Measurements from ENCODE around the gene RAB9A. TPM values are rescaled to one million over a fixed set of nuclear protein-coding genes. Genes with fewer than 3 reads are reported as not detected.
"Not testable (repeated sequence)": the region's sequence is repeated elsewhere in the genome, so short reads cannot be mapped to it uniquely, and the experiment has no call there.

The RAB9A gene
- 21.2 TPM for polyA plus RNA-seq (2013, experiment 1 of 2)
- polyA plus RNA-seq (2013, experiment 2 of 2): 24.1 TPM

- H3K4me1 ChIP-seq (ENCODE audit: insufficient read depth, low read length): peaks cover 21% of the 10 kb centered on the region
- H3K4me3 ChIP-seq (ENCODE audit: low read length): peak within 1 kb of the TSS; percentile 98
- under 1% methylated on average over 65 of the region's 68 CpGs for WGBS
- H3K9me3 ChIP-seq (ENCODE audit: insufficient read depth, low read depth, low read length): no peaks in the 10 kb centered on the region
- H3K27ac ChIP-seq (ENCODE audit: low read depth, low read length): peak within 1 kb of the TSS; percentile 81
- peak within 1 kb of the TSS; percentile 94 for H3K9ac ChIP-seq (ENCODE audit: low read depth, low read length)
- peaks cover 13% of the 10 kb centered on the region for H3K27me3 ChIP-seq (ENCODE audit: insufficient read depth, low read length)
- no peaks in the 10 kb centered on the region for H3K36me3 ChIP-seq (ENCODE audit: insufficient read depth, low read length)
Observed at GRCh38 chrX:13688958-13689740, at the start of gene RAB9A. RAB9A (plus strand) TSS chrX:13689128; CDS start chrX:13708747, 19,619 bp downstream.

DNA sequence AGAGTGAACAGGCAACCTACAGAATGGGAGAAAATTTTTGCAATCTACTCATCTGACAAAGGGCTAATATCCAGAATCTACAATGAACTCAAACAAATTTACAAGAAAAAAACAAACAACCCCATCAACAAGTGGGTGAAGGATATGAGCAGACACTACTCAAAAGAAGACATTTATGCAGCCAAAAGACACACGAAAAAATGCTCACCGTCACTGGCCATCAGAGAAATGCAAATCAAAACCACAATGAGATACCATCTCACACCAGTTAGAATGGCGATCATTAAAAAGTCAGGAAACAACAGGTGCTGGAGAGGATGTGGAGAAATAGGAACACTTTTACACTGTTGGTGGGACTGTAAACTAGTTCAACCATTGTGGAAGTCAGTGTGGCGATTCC is 47.2 kb upstream of the RAB9A start:
- H3K4me1 ChIP-seq (ENCODE audit: insufficient read depth, low read length); H3K36me3 ChIP-seq (ENCODE audit: insufficient read depth, low read length); H3K27ac ChIP-seq (ENCODE audit: low read depth, low read length); H3K9me3 ChIP-seq (ENCODE audit: insufficient read depth, low read depth, low read length); H3K27me3 ChIP-seq (ENCODE audit: insufficient read depth, low read length); H3K4me3 ChIP-seq (ENCODE audit: low read length); H3K9ac ChIP-seq (ENCODE audit: low read depth, low read length): not testable (repeated sequence)
- no CpG with 5 or more reads among the region's 4 CpGs for WGBS

- Histone ChIP-seq H3K4me1 (ENCODE audit: insufficient read depth, low read length) (no peaks in the 10 kb centered on the region), H3K4me3 (ENCODE audit: low read length) (no peak overlapping the region), H3K9ac (ENCODE audit: low read depth, low read length) (no peak overlapping the region), H3K36me3 (ENCODE audit: insufficient read depth, low read length) (no peaks in the 10 kb centered on the region), H3K9me3 (ENCODE audit: insufficient read depth, low read depth, low read length) (no peaks in the 10 kb centered on the region), H3K27ac (ENCODE audit: low read depth, low read length) (no peak overlapping the region), H3K27me3 (ENCODE audit: insufficient read depth, low read length) (no peaks in the 10 kb centered on the region)
- WGBS: 70% methylated on average over 8 of the region's 9 CpGs
Observed at GRCh38 chrX:13645464-13646153, 43.3 kb upstream of the RAB9A start.

GRCh38 chrX:13646154-13646549 is 42.8 kb upstream of the RAB9A start:
- Histone ChIP-seq H3K27ac (ENCODE audit: low read depth, low read length) (no peak overlapping the region), H3K36me3 (ENCODE audit: insufficient read depth, low read length) (no peaks in the 10 kb centered on the region), H3K9me3 (ENCODE audit: insufficient read depth, low read depth, low read length) (no peaks in the 10 kb centered on the region), H3K9ac (ENCODE audit: low read depth, low read length) (no peak overlapping the region), H3K27me3 (ENCODE audit: insufficient read depth, low read length) (no peaks in the 10 kb centered on the region), H3K4me1 (ENCODE audit: insufficient read depth, low read length) (no peaks in the 10 kb centered on the region), H3K4me3 (ENCODE audit: low read length) (no peak overlapping the region)
- 43% methylated on average over 3 of the region's 3 CpGs for WGBS

GRCh38 chrX:13647709-13648212 is 41.2 kb upstream of the RAB9A start:
- H3K36me3 ChIP-seq (ENCODE audit: insufficient read depth, low read length): no peaks in the 10 kb centered on the region
- 90% methylated on average over 8 of the region's 8 CpGs for WGBS
- H3K27me3 ChIP-seq (ENCODE audit: insufficient read depth, low read length): no peaks in the 10 kb centered on the region
- no peak overlapping the region for H3K4me3 ChIP-seq (ENCODE audit: low read length)
- H3K27ac ChIP-seq (ENCODE audit: low read depth, low read length): no peak overlapping the region
- H3K9ac ChIP-seq (ENCODE audit: low read depth, low read length): no peak overlapping the region
- H3K4me1 ChIP-seq (ENCODE audit: insufficient read depth, low read length): no peaks in the 10 kb centered on the region
- H3K9me3 ChIP-seq (ENCODE audit: insufficient read depth, low read depth, low read length): no peaks in the 10 kb centered on the region

GRCh38 chrX:13648336-13648735 is 40.6 kb upstream of the RAB9A start:
- H3K27me3 ChIP-seq (ENCODE audit: insufficient read depth, low read length); H3K36me3 ChIP-seq (ENCODE audit: insufficient read depth, low read length); H3K9me3 ChIP-seq (ENCODE audit: insufficient read depth, low read depth, low read length); H3K4me3 ChIP-seq (ENCODE audit: low read length); H3K4me1 ChIP-seq (ENCODE audit: insufficient read depth, low read length); H3K9ac ChIP-seq (ENCODE audit: low read depth, low read length); H3K27ac ChIP-seq (ENCODE audit: low read depth, low read length): not testable (repeated sequence)
- WGBS: 83% methylated on average over 2 of the region's 2 CpGs

DNA sequence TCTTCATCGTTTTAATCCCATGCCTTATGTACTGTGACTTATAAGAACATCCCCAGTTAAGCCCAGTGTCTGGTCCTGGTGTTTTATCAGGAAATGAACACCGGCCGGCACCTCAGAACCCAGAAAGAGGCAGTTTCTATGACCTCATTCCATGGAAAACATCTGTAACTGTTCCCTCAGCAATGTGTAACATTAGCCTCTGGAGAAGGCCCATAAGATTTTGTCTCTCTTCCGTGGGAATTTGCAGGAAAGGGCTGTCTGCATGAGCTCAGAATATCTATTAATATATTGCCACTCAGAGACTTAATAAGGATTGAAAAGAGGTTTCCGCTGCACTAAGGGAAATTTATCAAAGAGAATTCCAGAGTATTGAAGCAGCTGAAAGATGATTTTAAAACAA is 39.1 kb upstream of the RAB9A start:
- Histone ChIP-seq H3K27me3 (ENCODE audit: insufficient read depth, low read length) (no peaks in the 10 kb centered on the region), H3K36me3 (ENCODE audit: insufficient read depth, low read length) (no peaks in the 10 kb centered on the region), H3K4me1 (ENCODE audit: insufficient read depth, low read length) (peaks cover 4% of the 10 kb centered on the region; the same call in 1 of the 2 replicates), H3K27ac (ENCODE audit: low read depth, low read length) (no peak overlapping the region), H3K9me3 (ENCODE audit: insufficient read depth, low read depth, low read length) (no peaks in the 10 kb centered on the region), H3K4me3 (ENCODE audit: low read length) (no peak overlapping the region), H3K9ac (ENCODE audit: low read depth, low read length) (no peak overlapping the region)
- WGBS: 95% methylated on average over 5 of the region's 5 CpGs

- H3K36me3 ChIP-seq (ENCODE audit: insufficient read depth, low read length): no peaks in the 10 kb centered on the region
- no peaks in the 10 kb centered on the region for H3K27me3 ChIP-seq (ENCODE audit: insufficient read depth, low read length)
- WGBS: no CpG with 5 or more reads among the region's 1 CpG
- no peak overlapping the region for H3K9ac ChIP-seq (ENCODE audit: low read depth, low read length)
- H3K27ac ChIP-seq (ENCODE audit: low read depth, low read length): no peak overlapping the region
- peaks cover 4% of the 10 kb centered on the region; the same call in 1 of the 2 replicates for H3K4me1 ChIP-seq (ENCODE audit: insufficient read depth, low read length)
- H3K9me3 ChIP-seq (ENCODE audit: insufficient read depth, low read depth, low read length): no peaks in the 10 kb centered on the region
- no peak overlapping the region for H3K4me3 ChIP-seq (ENCODE audit: low read length)
Observed at GRCh38 chrX:13650318-13650717, 38.6 kb upstream of the RAB9A start.

DNA sequence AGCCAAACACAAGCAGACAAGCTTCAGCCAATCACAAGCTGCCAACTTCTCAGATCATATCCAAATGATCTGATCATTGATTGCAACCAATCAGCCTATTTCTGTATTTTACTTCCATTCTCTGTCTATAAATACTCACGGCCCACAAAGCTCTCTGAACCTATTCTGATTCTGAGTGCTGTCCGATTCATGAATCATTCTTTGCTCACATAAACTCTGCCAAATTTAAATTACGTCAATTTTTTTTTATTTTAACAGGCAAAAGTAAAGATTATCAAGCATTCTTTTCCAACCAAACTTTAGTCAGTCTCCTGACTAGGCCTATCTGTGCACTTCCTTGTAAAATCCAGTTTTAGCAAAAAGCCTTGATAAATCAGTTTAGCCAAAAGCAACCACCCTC is 37.8 kb upstream of the RAB9A start:
- Histone ChIP-seq H3K4me1 (ENCODE audit: insufficient read depth, low read length) (peaks cover 4% of the 10 kb centered on the region; the same call in 1 of the 2 replicates), H3K27me3 (ENCODE audit: insufficient read depth, low read length) (no peaks in the 10 kb centered on the region), H3K36me3 (ENCODE audit: insufficient read depth, low read length) (no peaks in the 10 kb centered on the region), H3K9ac (ENCODE audit: low read depth, low read length) (no peak overlapping the region), H3K27ac (ENCODE audit: low read depth, low read length) (no peak overlapping the region), H3K9me3 (ENCODE audit: insufficient read depth, low read depth, low read length) (no peaks in the 10 kb centered on the region), H3K4me3 (ENCODE audit: low read length) (no peak overlapping the region)
- WGBS: 97% methylated on average over 3 of the region's 3 CpGs

GRCh38 chrX:13652287-13652793 is 36.6 kb upstream of the RAB9A start:
- peak overlapping the region; percentile 80 for H3K4me3 ChIP-seq (ENCODE audit: low read length)
- WGBS: 88% methylated on average over 7 of the region's 7 CpGs
- no peaks in the 10 kb centered on the region for H3K36me3 ChIP-seq (ENCODE audit: insufficient read depth, low read length)
- H3K27me3 ChIP-seq (ENCODE audit: insufficient read depth, low read length): no peaks in the 10 kb centered on the region
- H3K4me1 ChIP-seq (ENCODE audit: insufficient read depth, low read length): peaks cover 4% of the 10 kb centered on the region; the same call in 1 of the 2 replicates
- H3K27ac ChIP-seq (ENCODE audit: low read depth, low read length): peak overlapping the region; percentile 93
- H3K9me3 ChIP-seq (ENCODE audit: insufficient read depth, low read depth, low read length): no peaks in the 10 kb centered on the region
- peak overlapping the region; percentile 64; the same call in 1 of the 2 replicates for H3K9ac ChIP-seq (ENCODE audit: low read depth, low read length)
